Kidney tubule cell (primary cell): ENCODE results near the gene CDH15.
A peak's percentile ranks its signal among the peaks of the same experiment; 100 is the strongest.
"Not testable (repeated sequence)": the region's sequence is repeated elsewhere in the genome, so short reads cannot be mapped to it uniquely, and the experiment has no call there.

Source experiments
- DNase-seq: peaks from one replicate; pipeline ENCODE4 v3.0.0-alpha.2; 2018; ENCODE audit warnings: low spot score

Gene CDH15

DNA sequence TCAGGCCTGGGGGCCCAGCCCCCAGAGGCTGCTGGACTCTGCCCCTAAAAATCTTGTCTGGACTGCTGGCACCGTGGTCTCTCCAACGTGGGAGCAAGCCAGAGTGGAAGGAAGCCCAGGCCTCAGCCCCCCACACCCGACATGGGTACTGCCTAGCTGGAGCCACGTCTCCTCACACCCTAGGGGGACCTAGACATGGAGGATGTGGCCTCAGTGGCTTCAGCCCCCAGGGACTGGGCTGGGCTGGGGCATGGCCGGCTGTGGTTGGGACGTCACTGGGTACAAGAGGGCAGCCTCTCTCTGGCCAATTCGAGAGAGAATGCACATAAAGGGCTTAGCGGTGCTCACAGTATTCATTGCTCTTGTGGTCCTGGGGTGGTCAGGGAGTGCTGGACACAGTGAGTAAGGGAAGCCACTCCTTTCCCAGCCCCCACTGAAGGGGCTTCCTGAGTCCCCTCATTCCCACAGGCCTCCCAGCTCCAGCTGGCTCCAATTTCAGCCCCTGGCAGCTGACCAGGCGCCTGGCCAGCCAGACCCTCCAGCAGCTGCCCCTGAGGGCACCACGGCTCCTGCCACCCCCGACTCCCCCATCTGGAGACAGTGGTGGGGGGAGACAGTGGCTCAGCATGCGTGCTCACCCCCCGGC, 1.1 kb downstream of the CDH15 start:
- DNase-seq = no peak

DNA sequence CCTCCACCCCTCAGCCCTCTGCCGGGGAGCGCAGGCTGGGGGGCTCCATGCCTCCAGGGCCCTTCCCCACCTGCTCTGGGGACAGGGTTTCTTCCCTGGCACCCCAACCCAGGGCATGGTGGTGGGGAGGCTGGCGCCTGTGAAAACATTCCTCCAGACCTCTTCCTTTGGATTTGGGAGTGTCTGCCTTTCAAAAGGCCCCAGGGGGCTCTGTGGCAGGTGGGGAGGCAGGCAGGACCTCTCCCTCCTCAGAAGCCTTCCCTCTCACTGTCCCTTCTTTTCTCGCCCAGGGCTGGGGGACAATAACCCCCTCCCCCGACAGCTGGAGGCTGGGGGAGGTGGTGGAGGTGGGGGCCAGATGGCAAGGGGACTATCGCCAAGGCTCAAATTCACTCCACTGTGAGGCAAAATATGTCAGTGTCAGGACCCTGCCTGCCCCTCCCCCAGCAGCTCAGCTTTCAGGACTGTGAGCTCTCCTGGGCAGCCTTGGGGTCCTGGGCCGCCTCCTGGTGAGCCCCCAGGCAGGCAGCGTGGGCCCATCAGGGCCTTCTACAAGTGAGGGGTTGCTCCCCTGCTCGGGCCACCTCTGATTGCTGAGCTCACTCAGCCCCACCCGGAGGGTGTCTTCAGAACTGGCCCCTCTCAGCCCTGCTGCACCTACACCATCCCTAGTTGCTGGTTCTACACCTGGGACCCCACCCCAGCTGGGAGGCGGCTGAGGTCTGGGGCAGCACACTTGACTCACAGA, 1.8 kb downstream of the CDH15 start:
- no peak for DNase-seq

DNA sequence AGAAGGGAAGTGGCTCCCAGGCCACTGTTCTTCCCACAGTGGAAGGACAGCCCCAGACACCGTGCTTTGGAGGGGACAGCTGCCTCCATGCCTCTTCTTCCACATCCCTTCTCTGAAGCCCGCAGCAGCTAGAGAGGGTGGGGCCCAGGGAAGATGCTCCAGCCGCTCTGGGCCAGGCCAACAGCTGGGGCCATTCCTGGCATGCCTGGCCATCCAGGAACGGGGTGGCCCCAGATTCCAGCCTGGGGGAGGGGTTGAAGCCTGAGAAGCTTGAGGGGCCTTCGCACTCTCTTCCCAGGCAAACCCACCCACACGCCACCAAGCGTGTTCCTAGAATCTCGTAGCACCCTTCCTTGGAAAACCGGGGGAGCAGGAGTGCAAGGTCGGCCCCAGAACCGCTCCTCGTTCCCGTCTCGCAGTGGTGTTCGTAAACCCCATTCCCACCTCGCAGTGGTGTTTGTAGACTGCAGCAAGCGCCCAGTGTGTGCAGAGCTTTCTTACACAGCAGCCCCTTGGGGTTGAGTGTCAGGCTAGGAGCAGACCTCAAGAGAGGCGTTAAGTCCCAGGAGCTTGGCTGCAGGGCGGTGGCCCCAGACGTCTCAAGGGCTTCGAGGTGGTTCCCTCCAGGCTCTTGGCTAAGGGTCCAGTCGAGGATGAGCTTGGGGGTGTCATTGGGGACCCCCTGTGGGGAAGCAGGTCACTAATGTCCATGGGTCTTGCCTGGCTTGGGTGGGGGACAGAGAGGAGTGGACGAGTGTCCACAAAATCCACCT, 2.7 kb downstream of the CDH15 start:
- DNase-seq = no peak

DNA sequence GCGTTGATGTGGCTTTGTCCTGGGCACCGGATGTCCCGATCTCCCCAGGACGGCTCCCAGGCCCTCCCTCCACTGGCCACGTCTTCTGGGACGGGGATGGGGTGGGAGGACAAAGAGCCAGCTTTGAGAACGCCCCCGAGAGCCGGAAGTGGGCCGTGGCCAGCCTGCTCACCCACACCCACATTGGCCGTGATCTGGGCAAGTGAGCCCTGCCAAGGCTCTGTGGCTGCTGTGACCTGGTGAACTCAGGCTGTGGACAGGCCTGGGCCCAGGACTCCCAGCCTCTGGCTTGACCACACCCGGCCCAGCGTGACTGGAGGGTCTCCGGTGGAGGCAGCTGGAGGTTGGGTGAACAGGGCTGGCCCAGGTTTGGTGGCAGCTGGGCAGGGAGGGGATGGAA, 3.3 kb downstream of the CDH15 start:
- DNase-seq = no peak

DNA sequence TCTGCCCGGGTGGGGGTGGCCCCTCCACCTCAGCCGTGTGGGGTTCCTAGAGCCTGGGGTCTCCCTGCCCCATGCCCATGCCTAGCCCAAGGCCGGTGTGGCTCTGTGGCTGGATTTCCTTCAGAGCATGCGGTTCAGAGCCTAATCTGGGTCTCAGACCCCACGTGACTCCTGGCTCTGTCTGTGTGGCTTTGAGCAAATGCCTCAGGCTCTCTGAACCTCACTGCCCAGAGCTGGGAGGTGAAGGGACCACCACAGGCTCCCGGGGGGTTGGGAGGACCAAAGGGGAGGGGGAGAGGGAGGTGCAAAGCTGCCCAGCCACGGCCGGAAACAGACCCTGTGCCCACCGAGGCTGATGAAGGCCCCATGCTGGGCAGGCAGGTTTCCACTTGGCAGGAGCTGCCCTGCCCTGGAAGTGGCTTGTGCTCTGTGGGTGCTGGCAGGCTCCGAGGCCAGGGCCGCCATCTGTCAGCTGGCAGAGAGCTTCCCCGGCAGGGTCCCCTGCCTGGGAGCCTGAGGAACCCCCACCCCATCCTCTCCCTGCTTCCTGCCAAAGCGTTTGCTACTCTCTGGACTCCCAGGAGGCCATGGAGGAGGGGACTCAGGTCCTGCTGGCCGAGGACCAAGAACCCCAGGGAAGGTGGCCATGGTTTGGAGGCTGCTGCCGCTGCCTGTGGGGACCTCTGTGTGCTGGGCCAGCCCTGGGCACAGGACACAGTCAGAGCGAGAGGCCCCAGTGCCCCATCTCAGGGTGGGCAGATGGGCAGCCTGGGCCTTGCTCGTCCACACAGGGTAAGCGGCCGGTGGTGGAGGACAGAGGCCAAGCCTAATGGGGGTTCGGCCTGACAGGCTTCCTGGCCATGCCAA, 4.0 kb downstream of the CDH15 start:
- DNase-seq = no peak

DNA sequence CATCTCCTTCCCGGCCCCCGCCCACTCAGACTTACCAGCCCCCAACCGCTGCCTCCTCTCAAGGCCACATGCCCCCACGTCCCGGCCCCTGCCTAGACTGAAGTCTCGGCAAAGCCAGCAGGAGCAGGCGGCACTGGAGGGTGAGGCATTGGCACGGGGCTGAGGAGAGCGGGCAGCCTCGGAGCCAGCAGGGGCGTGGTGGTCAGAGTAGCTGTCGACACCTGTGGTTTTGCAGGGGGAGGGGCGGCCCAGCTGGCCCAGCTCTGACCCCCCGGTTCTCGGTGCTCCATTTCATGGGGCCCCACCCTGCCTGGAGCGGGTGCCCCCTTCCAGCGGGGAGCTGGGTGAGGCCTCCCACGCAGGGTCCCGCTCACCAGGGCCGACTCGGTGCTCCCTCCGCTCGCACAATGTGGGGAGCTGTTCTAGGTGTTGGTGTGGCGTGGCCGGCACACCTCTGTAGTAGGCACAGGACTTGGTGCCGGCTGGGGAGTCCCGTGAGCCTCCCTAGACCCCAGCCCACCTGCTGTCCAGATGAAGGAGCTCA, 4.7 kb downstream of the CDH15 start:
- no peak for DNase-seq

DNA sequence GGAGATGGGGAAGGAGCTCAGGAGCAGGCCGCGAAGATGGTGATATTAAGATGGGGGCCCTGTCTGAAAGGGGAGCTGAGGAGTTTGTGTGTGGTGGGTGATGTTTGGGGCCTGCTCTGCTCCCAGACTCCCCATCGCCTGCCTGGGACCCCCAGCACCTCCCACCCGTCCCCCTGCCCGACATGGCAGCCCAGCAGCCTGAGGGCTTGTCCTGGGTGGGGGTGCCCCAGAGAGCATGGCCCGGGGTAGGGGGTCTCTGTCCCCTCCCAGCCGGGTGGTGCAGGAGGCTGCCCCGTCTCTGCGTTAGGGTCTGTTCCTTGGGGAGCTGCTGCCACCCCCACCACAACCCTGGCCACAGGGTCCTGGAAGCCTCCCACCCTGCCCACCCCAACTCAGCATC, 5.2 kb downstream of the CDH15 start:
- DNase-seq = no peak

DNA sequence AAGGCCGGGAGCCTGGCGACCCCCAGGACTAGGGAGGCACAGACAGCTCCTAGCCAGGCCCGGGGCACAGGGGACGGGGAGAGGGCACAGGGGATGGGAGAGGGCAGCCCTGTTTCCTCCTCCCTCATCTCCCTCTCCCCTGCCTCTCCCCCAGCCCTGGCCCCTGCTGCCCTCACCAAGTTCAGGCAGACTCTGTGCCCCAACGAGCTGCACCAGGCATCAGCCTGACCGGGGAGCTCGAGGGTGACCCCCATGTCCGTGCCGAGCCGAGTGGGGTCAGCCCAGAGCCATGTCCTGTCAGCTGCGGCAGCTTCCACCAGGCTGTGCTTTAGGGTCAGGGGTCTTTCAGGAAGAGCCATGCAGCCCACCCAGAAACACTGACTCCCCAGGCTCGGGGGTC, 6.0 kb downstream of the CDH15 start:
- DNase-seq = no peak

DNA sequence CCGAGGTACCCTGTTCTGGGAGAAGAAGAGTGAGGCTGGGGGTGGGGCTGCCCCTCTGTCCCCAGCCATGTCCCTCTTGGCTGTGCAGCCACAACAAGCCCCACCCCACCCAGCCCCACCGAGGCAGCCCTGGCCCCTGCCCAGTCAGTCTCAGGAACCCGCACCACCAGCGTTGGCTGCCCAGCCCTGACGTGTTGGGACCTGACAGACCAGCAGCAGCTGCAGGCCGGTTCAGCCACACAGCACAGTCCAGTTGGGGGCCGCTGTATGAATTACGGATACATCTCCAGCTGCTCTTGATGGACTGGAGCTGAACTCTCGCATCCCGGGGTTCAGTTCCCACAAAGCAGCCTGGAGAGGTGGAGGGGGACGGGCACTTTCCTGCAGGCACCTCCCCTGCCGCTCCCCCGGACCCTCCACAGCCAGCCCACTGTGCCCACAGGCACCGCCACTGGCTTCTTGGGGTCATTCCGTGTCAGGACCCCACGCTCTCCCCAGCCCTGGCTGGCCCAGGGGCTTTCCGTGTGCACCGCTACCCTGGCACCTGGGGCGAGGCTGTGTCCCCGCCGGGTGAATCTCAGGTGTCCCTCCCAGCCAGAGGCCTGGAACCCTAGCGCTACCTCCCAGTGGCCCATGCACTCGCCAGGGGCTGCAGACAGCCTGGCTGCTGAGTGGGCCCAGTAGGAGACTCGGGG, 7.1 kb downstream of the CDH15 start:
- no peak for DNase-seq

DNA sequence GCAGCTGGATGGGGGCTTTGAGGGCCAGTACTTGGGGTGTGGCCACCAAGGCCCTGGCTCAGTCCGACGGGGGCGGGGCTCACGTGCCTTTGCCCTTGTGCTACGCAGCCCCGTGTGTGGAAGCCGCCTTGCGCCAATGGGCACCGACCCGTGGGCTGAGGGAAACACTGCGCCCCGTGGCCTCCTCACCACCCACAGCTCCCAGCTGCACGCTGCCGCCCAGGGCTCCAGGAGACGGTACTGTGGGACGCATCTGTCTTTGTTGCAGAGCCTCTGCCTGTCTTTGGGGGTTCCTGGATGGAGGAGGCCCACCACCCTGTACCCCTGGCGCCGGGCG, 7.6 kb downstream of the CDH15 start:
- no peak for DNase-seq

DNA sequence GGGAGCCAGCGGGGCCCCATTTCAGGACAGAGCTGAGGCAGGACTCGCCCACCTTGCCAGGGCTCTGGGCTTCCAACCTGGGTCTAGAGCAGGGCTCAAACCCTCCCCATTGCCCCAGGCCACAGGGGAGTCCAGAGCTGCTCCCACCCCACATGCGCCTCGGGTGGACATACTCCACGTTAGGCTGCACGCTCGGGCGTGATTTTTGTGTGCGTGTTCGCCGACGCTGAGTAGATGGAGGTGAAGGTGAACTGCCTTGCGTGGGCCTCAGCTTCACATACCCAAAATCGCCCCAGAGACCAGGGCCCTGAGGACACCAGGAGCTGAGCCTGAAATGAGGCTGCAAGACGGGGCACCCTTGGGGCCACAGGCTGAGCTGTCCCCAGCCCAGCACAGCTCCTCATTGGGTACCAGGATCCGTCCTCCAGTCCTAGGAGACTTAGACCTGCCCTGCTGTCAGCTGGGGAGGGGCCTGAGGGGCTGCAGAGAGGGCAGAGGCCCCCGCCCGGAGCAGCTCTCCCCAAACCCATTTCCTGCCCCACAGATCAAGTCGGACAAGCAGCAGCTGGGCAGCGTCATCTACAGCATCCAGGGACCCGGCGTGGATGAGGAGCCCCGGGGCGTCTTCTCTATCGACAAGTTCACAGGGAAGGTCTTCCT, 8.2 kb downstream of the CDH15 start:
- no peak for DNase-seq

DNA sequence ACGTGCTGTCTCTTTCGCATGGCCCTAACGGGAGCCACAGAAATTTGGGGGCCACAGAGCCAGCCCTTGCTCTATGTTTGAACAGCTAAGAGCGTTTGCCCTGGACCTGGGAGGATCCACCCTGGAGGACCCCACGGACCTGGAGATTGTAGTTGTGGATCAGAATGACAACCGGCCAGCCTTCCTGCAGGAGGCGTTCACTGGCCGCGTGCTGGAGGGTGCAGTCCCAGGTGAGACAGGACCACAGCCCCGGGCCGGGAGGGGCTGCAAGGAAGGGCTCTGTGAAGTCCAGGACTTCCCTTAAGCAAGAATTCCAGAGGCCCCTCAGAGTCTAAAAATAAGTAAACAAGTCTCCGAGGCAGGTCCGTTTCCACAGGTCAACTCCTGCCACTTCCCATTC, 11.9 kb downstream of the CDH15 start:
- no peak for DNase-seq

DNA sequence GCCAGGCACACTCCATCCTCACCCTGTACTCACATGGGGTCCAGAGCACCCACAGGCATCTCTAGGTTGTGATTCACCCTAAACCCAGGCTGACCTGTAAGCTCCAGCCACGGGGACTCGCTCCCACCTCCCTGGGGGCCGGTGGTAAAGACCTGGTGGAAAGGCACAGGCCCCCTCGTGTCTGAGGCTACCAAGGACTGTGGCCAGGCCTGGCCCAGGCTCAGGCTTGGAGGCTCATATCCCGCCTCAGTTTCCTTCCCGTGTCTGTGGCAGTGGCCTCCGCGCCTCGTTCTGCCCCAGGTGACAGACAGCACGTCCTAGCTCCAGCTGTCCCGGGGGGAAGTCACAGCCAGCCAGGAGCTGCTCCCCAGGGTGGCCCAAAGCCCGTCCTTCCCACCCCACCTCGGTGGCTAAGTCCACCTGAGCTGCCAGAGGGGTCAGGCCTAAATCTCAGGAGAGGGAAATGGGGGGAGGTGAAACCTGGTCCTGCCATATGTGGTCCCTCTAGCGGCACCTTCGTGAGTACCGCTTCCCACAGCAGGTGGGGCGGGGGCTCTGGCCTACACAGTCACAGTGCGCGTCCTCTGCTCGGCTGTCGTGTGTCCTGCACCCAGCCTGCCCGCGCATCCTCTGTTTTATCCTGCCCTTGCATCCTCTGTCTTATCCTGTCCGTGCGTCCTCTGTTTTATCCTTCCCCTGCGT, 12.6 kb downstream of the CDH15 start:
- DNase-seq = no peak

DNA sequence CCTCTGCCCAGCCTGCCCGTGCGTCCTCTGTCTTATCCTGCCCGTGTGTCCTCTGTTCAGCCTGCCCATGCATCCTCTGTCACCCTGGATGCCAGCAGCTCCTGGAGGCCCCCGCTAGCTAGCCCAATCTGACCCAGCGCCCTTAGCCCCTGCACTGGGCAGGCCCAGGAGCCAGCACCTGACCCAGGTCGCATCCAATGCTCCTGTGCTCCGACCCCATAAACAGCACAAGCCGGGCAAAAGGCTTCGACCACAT, 13.1 kb downstream of the CDH15 start:
- DNase-seq = no peak

DNA sequence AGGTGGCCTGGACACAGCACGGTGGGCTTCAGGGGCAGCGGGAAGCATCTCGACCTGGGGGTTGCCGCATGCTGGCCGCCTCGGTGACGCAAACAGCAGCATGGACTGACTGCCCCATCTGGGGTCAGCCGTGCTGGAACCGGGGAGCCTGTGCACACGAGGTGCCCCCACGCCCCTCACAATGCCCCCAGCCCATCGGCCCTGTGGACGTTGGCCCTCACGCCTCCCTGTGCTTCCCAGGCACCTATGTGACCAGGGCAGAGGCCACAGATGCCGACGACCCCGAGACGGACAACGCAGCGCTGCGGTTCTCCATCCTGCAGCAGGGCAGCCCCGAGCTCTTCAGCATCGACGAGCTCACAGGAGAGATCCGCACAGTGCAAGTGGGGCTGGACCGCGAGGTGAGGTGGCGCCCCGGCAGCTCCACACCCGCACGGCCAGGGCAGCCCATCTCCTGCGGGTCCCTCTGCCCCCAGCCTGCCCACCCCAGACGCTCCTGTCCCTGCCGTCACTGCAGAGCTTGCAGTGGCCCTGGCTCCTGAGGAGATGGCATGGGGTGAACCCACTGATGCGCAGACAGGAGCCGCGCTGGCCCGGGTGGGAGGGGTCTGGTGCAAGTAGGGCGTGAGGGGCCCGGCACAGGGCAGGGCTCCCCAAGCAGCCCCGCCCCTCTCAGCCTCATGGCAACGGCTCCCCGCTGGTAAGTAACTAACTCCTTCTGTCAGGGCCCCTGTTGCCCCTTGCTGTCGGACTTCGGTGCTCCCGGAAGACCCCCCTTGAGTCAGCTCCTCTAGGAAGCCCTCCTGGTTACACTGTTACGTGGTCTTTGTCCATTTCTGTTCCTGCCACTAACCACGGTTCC, 13.6 kb downstream of the CDH15 start:
- no peak for DNase-seq

DNA sequence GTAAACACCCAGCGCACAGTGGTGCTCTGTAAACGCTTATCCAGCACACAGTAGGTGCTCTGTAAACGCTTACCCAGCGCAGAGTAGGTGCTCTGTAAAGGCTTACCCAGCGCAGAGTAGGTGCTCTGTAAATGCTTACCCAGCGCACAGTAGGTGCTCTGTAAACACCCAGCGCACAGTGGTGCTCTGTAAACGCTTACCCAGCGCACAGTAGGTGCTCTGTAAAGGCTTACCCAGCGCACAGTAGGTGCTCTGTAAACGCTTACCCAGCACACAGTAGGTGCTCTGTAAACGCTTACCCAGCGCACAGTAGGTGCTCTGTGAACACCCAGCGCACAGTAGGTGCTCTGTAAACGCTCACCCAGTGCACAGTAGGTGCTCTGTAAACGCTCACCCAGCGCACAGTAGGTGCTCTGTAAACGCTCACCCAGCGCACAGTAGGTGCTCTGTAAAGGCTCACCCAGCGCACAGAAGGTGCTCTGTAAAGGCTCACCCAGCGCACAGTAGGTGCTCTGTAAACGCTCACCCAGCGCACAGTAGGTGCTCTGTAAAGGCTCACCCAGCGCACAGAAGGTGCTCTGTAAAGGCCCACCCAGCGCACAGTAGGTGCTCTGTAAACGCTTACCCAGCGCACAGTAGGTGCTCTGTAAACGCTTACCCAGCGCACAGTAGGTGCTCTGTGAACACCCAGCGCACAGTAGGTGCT, 14.5 kb downstream of the CDH15 start:
- DNase-seq = not testable (repeated sequence)

DNA sequence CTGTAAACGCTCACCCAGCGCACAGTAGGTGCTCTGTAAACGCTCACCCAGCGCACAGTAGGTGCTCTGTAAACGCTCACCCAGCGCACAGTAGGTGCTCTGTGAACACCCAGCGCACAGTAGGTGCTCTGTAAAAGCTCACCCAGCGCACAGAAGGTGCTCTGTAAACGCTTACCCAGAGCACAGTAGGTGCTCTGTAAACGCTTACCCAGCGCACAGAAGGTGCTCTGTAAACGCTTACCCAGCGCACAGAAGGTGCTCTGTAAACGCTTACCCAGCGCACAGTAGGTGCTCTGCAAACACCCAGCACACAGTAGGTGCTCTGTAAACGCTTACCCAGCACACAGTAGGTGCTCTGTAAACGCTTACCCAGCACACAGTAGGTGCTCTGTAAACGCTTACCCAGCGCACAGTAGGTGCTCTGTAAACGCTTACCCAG, 15.1 kb downstream of the CDH15 start:
- DNase-seq = not testable (repeated sequence)

DNA sequence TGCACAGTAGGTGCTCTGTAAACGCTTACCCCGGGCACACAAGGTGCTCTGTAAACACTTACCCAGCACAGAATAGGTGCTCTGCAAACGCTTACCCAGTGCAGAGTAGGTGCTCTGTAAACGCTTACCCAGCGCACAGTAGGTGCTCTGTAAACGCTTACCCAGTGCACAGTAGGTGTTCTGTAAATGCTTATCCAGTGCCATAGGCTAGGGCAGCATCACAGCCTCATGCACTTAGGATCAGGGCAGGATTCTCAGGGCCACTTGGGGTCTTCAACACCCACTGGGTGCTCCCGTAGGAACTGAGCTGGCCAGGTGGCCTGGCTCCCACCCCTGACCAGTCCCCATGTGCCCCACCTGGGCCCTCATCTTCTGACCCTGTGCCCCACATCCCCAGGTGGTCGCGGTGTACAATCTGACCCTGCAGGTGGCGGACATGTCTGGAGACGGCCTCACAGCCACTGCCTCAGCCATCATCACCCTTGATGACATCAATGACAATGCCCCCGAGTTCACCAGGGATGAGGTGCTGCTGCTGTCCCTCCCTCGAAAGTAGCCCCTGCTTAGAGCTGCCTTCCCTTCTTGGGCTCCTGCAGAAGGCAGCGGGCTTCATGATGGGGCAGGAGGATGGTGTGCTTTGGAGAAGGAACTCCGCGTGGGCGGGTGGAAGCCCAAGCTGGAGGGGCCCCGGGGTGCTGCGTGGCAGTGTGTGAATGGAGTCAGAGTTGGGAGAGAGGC, 15.7 kb downstream of the CDH15 start:
- DNase-seq = peak; percentile 13
